HG03095 (cell line): ENCODE results near the gene PDS5A.
"Not testable (repeated sequence)": the region's sequence is repeated elsewhere in the genome, so short reads cannot be mapped to it uniquely, and the experiment has no call there.

ENCODE experiments used
- ATAC-seq: cut with Tn5 transposase; IDR thresholded peaks from one replicate; pipeline ENCODE4 v1.9.1; 2021; ENCODE audit warnings: moderate library complexity; ENCODE audit not compliant: unreplicated experiment

The PDS5A gene

GRCh38 chr4:39905019-39905418 lies 72.7 kb downstream of the PDS5A start:
- ATAC-seq: not testable (repeated sequence)

- ATAC-seq: no peak
Observed at GRCh38 chr4:39900966-39901365, 76.7 kb downstream of the PDS5A start.

GRCh38 chr4:39899291-39899690 lies 78.4 kb downstream of the PDS5A start:
- no peak for ATAC-seq

GRCh38 chr4:39898015-39898414 lies 79.7 kb downstream of the PDS5A start:
- no peak for ATAC-seq

GRCh38 chr4:39893693-39894072 lies 84.0 kb downstream of the PDS5A start:
- no peak for ATAC-seq

- ATAC-seq: no peak
Observed at GRCh38 chr4:39892988-39893692, 84.6 kb downstream of the PDS5A start.

GRCh38 chr4:39889226-39889625 lies 88.5 kb downstream of the PDS5A start:
- ATAC-seq: no peak

- ATAC-seq: no peak
Observed at GRCh38 chr4:39888541-39888940, 89.2 kb downstream of the PDS5A start.

- no peak for ATAC-seq
Observed at GRCh38 chr4:39883646-39884045, 94.1 kb downstream of the PDS5A start.

GRCh38 chr4:39881789-39882188 lies 95.9 kb downstream of the PDS5A start:
- no peak for ATAC-seq

GRCh38 chr4:39877971-39878370 lies 99.7 kb downstream of the PDS5A start:
- no peak for ATAC-seq

- no peak for ATAC-seq
Observed at GRCh38 chr4:39873823-39874222, 103.9 kb downstream of the PDS5A start.

- no peak for ATAC-seq
Observed at GRCh38 chr4:39865280-39865679, 112.4 kb downstream of the PDS5A start.

GRCh38 chr4:39864391-39864790 lies 113.3 kb downstream of the PDS5A start:
- no peak for ATAC-seq

- no peak for ATAC-seq
Observed at GRCh38 chr4:39860804-39861203, 116.9 kb downstream of the PDS5A start.

GRCh38 chr4:39855909-39856512 lies 121.7 kb downstream of the PDS5A start:
- ATAC-seq: no peak

GRCh38 chr4:39852636-39853035 lies 125.1 kb downstream of the PDS5A start:
- no peak for ATAC-seq

- no peak for ATAC-seq
Observed at GRCh38 chr4:39850727-39851126, 127.0 kb downstream of the PDS5A start.

- no peak for ATAC-seq
Observed at GRCh38 chr4:39846705-39847104, 131.0 kb downstream of the PDS5A start.

- no peak for ATAC-seq
Observed at GRCh38 chr4:39846120-39846519, 131.6 kb downstream of the PDS5A start.

GRCh38 chr4:39841894-39842293 lies 135.8 kb downstream of the PDS5A start:
- ATAC-seq: no peak

GRCh38 chr4:39840516-39840915 lies 137.2 kb downstream of the PDS5A start:
- not testable (repeated sequence) for ATAC-seq

- no peak for ATAC-seq
Observed at GRCh38 chr4:39840027-39840426, 137.7 kb downstream of the PDS5A start.
